Hepatocyte (in vitro differentiated cells): ENCODE results near the gene SLC16A3. TPM values are rescaled to one million over a fixed set of nuclear protein-coding genes. Genes with fewer than 3 reads are reported as not detected.

Source experiments
- DNase-seq: peaks from one replicate; pipeline ENCODE4 v3.0.0-alpha.2; 2016; ENCODE audit warnings: low spot score
- H2AFZ ChIP-seq: fragments of 200-600 bp; sonication (generic); 2 replicates; pipeline ENCODE4 v1.6.0; 2016; ENCODE audit warnings: antibody characterized with exemption, mild to moderate bottlenecking
- H3K27ac ChIP-seq: fragments of 200-600 bp; sonication (generic); 2 replicates; pipeline ENCODE4 v1.5.1; 2016; ENCODE audit warnings: mild to moderate bottlenecking
- H3K27me3 ChIP-seq: fragments of 200-600 bp; sonication (generic); 2 replicates; pipeline ENCODE4 v1.6.1; 2016
- H3K36me3 ChIP-seq: fragments of 200-600 bp; sonication (generic); replicated peaks from 2 replicates; pipeline ENCODE4 v1.5.1; 2016; ENCODE audit warnings: low read depth; ENCODE audit not compliant: insufficient read depth
- H3K4me1 ChIP-seq: fragments of 200-600 bp; sonication (generic); 2 replicates; pipeline ENCODE4 v1.5.1; 2016; ENCODE audit warnings: mild to moderate bottlenecking, moderate library complexity; ENCODE audit not compliant: insufficient read depth
- H3K4me2 ChIP-seq: fragments of 200-600 bp; sonication (generic); 2 replicates; pipeline ENCODE4 v1.6.0; 2016
- H3K4me3 ChIP-seq: fragments of 200-600 bp; sonication (generic); 2 replicates; pipeline ENCODE4 v1.5.1; 2016; ENCODE audit warnings: mild to moderate bottlenecking
- H3K79me2 ChIP-seq: fragments of 200-600 bp; sonication (generic); 2 replicates; pipeline ENCODE4 v1.6.0; 2017; ENCODE audit warnings: mild to moderate bottlenecking
- H3K9me2 ChIP-seq: fragments of 200-600 bp; sonication (generic); replicated peaks from 2 replicates; pipeline ENCODE4 v1.6.0; 2017; ENCODE audit warnings: mild to moderate bottlenecking; ENCODE audit not compliant: insufficient read depth
- H3K9me3 ChIP-seq: fragments of 200-600 bp; sonication (generic); 2 replicates; pipeline ENCODE4 v1.5.1; 2016; ENCODE audit warnings: low read depth, mild to moderate bottlenecking
- H4K20me1 ChIP-seq: fragments of 200-600 bp; sonication (generic); 2 replicates; pipeline ENCODE4 v1.6.0; 2016; ENCODE audit warnings: mild to moderate bottlenecking; ENCODE audit not compliant: insufficient read depth, poor library complexity, severe bottlenecking
- CTCF ChIP-seq: fragments of 200-600 bp; sonication (generic); IDR thresholded peaks from 2 replicates; pipeline ENCODE4 v1.5.1; 2016; ENCODE audit warnings: antibody characterized with exemption, mild to moderate bottlenecking; ENCODE audit not compliant: poor library complexity
- EZH2 ChIP-seq: fragments of 200-600 bp; sonication (generic); IDR thresholded peaks from 2 replicates; pipeline ENCODE4 v1.6.1; 2016; ENCODE audit warnings: antibody characterized with exemption, mild to moderate bottlenecking, borderline replicate concordance
- EZH2phosphoT487 ChIP-seq: fragments of 200-600 bp; sonication (generic); IDR thresholded peaks from one replicate; pipeline ENCODE4 v1.6.1; 2018; ENCODE audit warnings: antibody characterized with exemption, mild to moderate bottlenecking, low read depth, moderate library complexity; ENCODE audit not compliant: unreplicated experiment, severe bottlenecking
- WGBS: methylation state at CpG from one replicate; pipeline ENCODE4 v1.1.6; 2016; ENCODE audit warnings: low lambda C conversion rate; ENCODE audit errors: missing lambda C conversion rate; 5-methylcytosine and 5-hydroxymethylcytosine counted together
- polyA plus RNA-seq: library from polyadenylated mRNA; unstranded; fragments of >200 nt; fragmentation: Nextera tagmentation; extraction: Ambion mirVana; gene quantifications from 2 replicates; pipeline ENCODE4 v1.2.1, GENCODE V29; 2016
- total RNA-seq: library from RNA; depleted of rRNA; stranded (reverse); fragments of >200 nt; gene quantifications from 2 replicates; pipeline ENCODE4 v1.2.3, GENCODE V29; 2014

Gene SLC16A3
- total and polyA plus RNA-seq, 2 experiments from 2014 or later = 125 to 290 TPM

GRCh38 chr17:82223517-82223916, 5.3 kb upstream of the SLC16A3 start:
- Histone ChIP-seq H3K36me3 (no peaks in the 10 kb centered on the region), H3K4me2 (no peak overlapping the region), H2AFZ (no peak overlapping the region), H3K27ac (no peak overlapping the region), H3K4me3 (no peak overlapping the region), H3K27me3 (no peaks in the 10 kb centered on the region), H4K20me1 (no peaks in the 10 kb centered on the region), H3K4me1 (peaks cover 5% of the 10 kb centered on the region), H3K9me3 (no peaks in the 10 kb centered on the region), H3K9me2 (no peaks in the 10 kb centered on the region), H3K79me2 (no peaks in the 10 kb centered on the region)
- TF ChIP-seq CTCF (no peak), EZH2 (no peak), EZH2phosphoT487 (no peak)
- DNase-seq = no peak
- WGBS = 79% methylated on average over 5 of the region's 5 CpGs

- H3K9me2 ChIP-seq = no peaks in the 10 kb centered on the region
- H3K36me3 ChIP-seq = no peaks in the 10 kb centered on the region
- no peaks in the 10 kb centered on the region for H3K9me3 ChIP-seq
- peaks cover 6% of the 10 kb centered on the region for H3K79me2 ChIP-seq
- H2AFZ ChIP-seq = no peak overlapping the region
- DNase-seq = no peak
- TF ChIP-seq EZH2phosphoT487 (no peak), EZH2 (no peak), CTCF (no peak)
- peaks cover 5% of the 10 kb centered on the region for H4K20me1 ChIP-seq
- H3K4me3 ChIP-seq = no peak overlapping the region
- H3K4me2 ChIP-seq = no peak overlapping the region
- no peaks in the 10 kb centered on the region for H3K27me3 ChIP-seq
- H3K4me1 ChIP-seq = peaks cover 13% of the 10 kb centered on the region
- no peak overlapping the region for H3K27ac ChIP-seq
- WGBS = 86% methylated on average over 8 of the region's 8 CpGs
Measured at GRCh38 chr17:82224666-82225065, 4.2 kb upstream of the SLC16A3 start.

GRCh38 chr17:82225368-82226029, 3.3 kb upstream of the SLC16A3 start:
- no peak overlapping the region for H3K4me3 ChIP-seq
- H3K9me2 ChIP-seq = no peaks in the 10 kb centered on the region
- no peak for DNase-seq
- no peaks in the 10 kb centered on the region for H3K9me3 ChIP-seq
- H4K20me1 ChIP-seq = peaks cover 10% of the 10 kb centered on the region
- WGBS = 78% methylated on average over 22 of the region's 24 CpGs
- no peak for TF ChIP-seq EZH2
- TF ChIP-seq EZH2phosphoT487 = no peak
- TF ChIP-seq CTCF = no peak
- H3K36me3 ChIP-seq = no peaks in the 10 kb centered on the region
- no peak overlapping the region for H3K4me2 ChIP-seq
- peaks cover 14% of the 10 kb centered on the region for H3K79me2 ChIP-seq
- H3K4me1 ChIP-seq = peaks cover 14% of the 10 kb centered on the region
- no peak overlapping the region for H2AFZ ChIP-seq
- H3K27me3 ChIP-seq = no peaks in the 10 kb centered on the region
- no peak overlapping the region for H3K27ac ChIP-seq
